HEK293T (cell line): ENCODE results near the gene DLK1.

Source experiments
- CTCF ChIA-PET: fragments of 350-600 bp; formaldehyde crosslinking; extraction: SDS; loops from one replicate; lab custom pipeline; 2021; ENCODE audit warnings: antibody characterized with exemption, inconsistent platforms; lab: Yijun Ruan, JAX
- POLR2A ChIA-PET: fragments of 350-600 bp; formaldehyde crosslinking; extraction: SDS; loops from one replicate; lab custom pipeline; 2020; ENCODE audit warnings: antibody characterized with exemption, inconsistent platforms; lab: Yijun Ruan, JAX
- DNase-seq: peaks from one replicate; pipeline ENCODE4 v3.0.0; 2012; ENCODE audit warnings: mixed read lengths; ENCODE audit errors: extremely low spot score
- ARNT ChIP-seq: fragments of 450-650 bp; IDR thresholded peaks from 2 replicates; pipeline ENCODE4 v1.6.1; 2017; ENCODE audit warnings: mild to moderate bottlenecking
- BHLHE40 ChIP-seq: fragments of 450-650 bp; IDR thresholded peaks from 2 replicates; pipeline ENCODE4 v1.6.1; 2016; ENCODE audit warnings: mild to moderate bottlenecking, moderate library complexity, borderline replicate concordance
- CTBP1 ChIP-seq: fragments of 450-650 bp; IDR thresholded peaks from 2 replicates; pipeline ENCODE4 v1.6.1; 2016; ENCODE audit warnings: borderline replicate concordance
- ELF4 ChIP-seq: fragments of 450-650 bp; IDR thresholded peaks from 2 replicates; pipeline ENCODE4 v1.6.1; 2017; ENCODE audit warnings: antibody characterized with exemption
- FOXA1 ChIP-seq: fragments of 450-650 bp; IDR thresholded peaks from 2 replicates; pipeline ENCODE4 v1.6.1; 2016; ENCODE audit warnings: mild to moderate bottlenecking
- FOXK2 ChIP-seq: fragments of 450-650 bp; IDR thresholded peaks from 2 replicates; pipeline ENCODE4 v1.6.1; 2016; ENCODE audit warnings: mild to moderate bottlenecking
- FOXM1 ChIP-seq: fragments of 450-650 bp; IDR thresholded peaks from 2 replicates; pipeline ENCODE4 v1.6.1; 2017; ENCODE audit warnings: mild to moderate bottlenecking, borderline replicate concordance
- HDGF ChIP-seq: fragments of 450-650 bp; IDR thresholded peaks from 2 replicates; pipeline ENCODE4 v1.6.1; 2017; ENCODE audit warnings: antibody characterized with exemption, borderline replicate concordance
- L3MBTL2 ChIP-seq: fragments of 450-650 bp; conservative IDR thresholded peaks from 2 replicates; pipeline ENCODE4 v1.6.1; 2016; ENCODE audit warnings: mild to moderate bottlenecking
- LEF1 ChIP-seq: fragments of 450-650 bp; IDR thresholded peaks from 2 replicates; pipeline ENCODE4 v1.6.1; 2017; ENCODE audit warnings: mild to moderate bottlenecking, borderline replicate concordance
- NFRKB ChIP-seq: fragments of 450-650 bp; IDR thresholded peaks from 2 replicates; pipeline ENCODE4 v1.6.1; 2016; ENCODE audit warnings: mild to moderate bottlenecking, moderate library complexity
- PKNOX1 ChIP-seq: fragments of 450-650 bp; IDR thresholded peaks from 2 replicates; pipeline ENCODE4 v1.6.1; 2016
- SP1 ChIP-seq: fragments of 450-650 bp; IDR thresholded peaks from 2 replicates; pipeline ENCODE4 v1.6.1; 2017
- SUZ12 ChIP-seq: fragments of 450-650 bp; IDR thresholded peaks from 2 replicates; pipeline ENCODE4 v1.6.1; 2016; ENCODE audit warnings: mild to moderate bottlenecking
- TARDBP ChIP-seq: fragments of 450-650 bp; IDR thresholded peaks from 2 replicates; pipeline ENCODE4 v1.6.1; 2016
- ZNF384 ChIP-seq: fragments of 450-650 bp; IDR thresholded peaks from 2 replicates; pipeline ENCODE4 v1.6.1; 2016

Gene DLK1

GRCh38 chr14:100778951-100779690 is 52.4 kb downstream of the DLK1 start:
- ChIA-PET POLR2A (no interaction called here), CTCF (no interaction called here)
- no peak for DNase-seq
- no peak for TF ChIP-seq PKNOX1
- TF ChIP-seq ARNT: no peak
- no peak for TF ChIP-seq FOXA1
- no peak for TF ChIP-seq ELF4
- no peak for TF ChIP-seq LEF1

- CTCF ChIA-PET: no interaction called here
- no peak for DNase-seq
- POLR2A ChIA-PET: no interaction called here
- TF ChIP-seq TARDBP (no peak), HDGF (no peak), SP1 (no peak), ELF4 (no peak), PKNOX1 (no peak), NFRKB (no peak), SUZ12 (no peak), FOXA1 (no peak)
Observed at GRCh38 chr14:100779691-100780080, 53.0 kb downstream of the DLK1 start.

GRCh38 chr14:100780246-100780645 is 53.6 kb downstream of the DLK1 start:
- ChIA-PET CTCF (interaction anchor here (0.7 kb wide), 1 partner anchor 124 kb away, joined by 3 read pairs; no protein-coding TSS in a partner anchor), POLR2A (no interaction called here)
- no peak for DNase-seq
- TF ChIP-seq NFRKB (no peak), L3MBTL2 (no peak)

GRCh38 chr14:100780646-100781355 is 54.1 kb downstream of the DLK1 start:
- POLR2A ChIA-PET: no interaction called here

GRCh38 chr14:100781952-100782351 is 55.3 kb downstream of the DLK1 start:
- TF ChIP-seq LEF1 (no peak), FOXK2 (no peak), SP1 (no peak), PKNOX1 (no peak), FOXM1 (no peak), BHLHE40 (no peak), ZNF384 (no peak), L3MBTL2 (no peak), TARDBP (no peak), NFRKB (no peak), FOXA1 (no peak), ARNT (no peak), HDGF (no peak), SUZ12 (no peak), ELF4 (no peak), CTBP1 (no peak)
- CTCF ChIA-PET: no interaction called here
- POLR2A ChIA-PET: no interaction called here
- DNase-seq: no peak

More at GRCh38 chr14:100780646-100781355, 54.1 kb downstream of the DLK1 start:
- TF ChIP-seq FOXA1 (no peak), ARNT (no peak), ZNF384 (no peak), CTBP1 (no peak), FOXK2 (no peak), NFRKB (no peak)
- no peak for DNase-seq
- CTCF ChIA-PET: interaction anchor here (0.7 kb wide), 1 partner anchor 123 kb away, joined by 3 read pairs; no protein-coding TSS in a partner anchor

GRCh38 chr14:100782516-100783320 is 56.0 kb downstream of the DLK1 start:
- no peak for DNase-seq
- ChIA-PET CTCF (no interaction called here), POLR2A (no interaction called here)
- TF ChIP-seq PKNOX1: no peak
- no peak for TF ChIP-seq FOXK2
- no peak for TF ChIP-seq NFRKB
- TF ChIP-seq ARNT: no peak
- no peak for TF ChIP-seq BHLHE40
- no peak for TF ChIP-seq FOXA1
- TF ChIP-seq ZNF384: no peak
- TF ChIP-seq TARDBP: no peak
- TF ChIP-seq HDGF: no peak
- no peak for TF ChIP-seq SUZ12
- TF ChIP-seq FOXM1: no peak
- TF ChIP-seq L3MBTL2: no peak
